ENCODE results near the gene ZNF519.
A peak's percentile ranks its signal among the peaks of the same experiment; 100 is the strongest.
"Not testable (repeated sequence)": the region's sequence is repeated elsewhere in the genome, so short reads cannot be mapped to it uniquely, and the experiment has no call there.

- TF ChIP-seq, protein P1, sequence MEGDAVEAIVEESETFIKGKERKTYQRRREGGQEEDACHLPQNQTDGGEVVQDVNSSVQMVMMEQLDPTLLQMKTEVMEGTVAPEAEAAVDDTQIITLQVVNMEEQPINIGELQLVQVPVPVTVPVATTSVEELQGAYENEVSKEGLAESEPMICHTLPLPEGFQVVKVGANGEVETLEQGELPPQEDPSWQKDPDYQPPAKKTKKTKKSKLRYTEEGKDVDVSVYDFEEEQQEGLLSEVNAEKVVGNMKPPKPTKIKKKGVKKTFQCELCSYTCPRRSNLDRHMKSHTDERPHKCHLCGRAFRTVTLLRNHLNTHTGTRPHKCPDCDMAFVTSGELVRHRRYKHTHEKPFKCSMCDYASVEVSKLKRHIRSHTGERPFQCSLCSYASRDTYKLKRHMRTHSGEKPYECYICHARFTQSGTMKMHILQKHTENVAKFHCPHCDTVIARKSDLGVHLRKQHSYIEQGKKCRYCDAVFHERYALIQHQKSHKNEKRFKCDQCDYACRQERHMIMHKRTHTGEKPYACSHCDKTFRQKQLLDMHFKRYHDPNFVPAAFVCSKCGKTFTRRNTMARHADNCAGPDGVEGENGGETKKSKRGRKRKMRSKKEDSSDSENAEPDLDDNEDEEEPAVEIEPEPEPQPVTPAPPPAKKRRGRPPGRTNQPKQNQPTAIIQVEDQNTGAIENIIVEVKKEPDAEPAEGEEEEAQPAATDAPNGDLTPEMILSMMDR (conservative IDR thresholded peaks at IDR 0.05; ENCODE audit: low read depth, low read length): peak; percentile 74
- TF ChIP-seq EZH2phosphoT487 (IDR thresholded peaks at IDR 0.05; ENCODE audit: borderline replicate concordance, low read length): not testable (repeated sequence)
Observed at GRCh38 chr18:14178321-14179196, 46.3 kb upstream of the ZNF519 start.
